Posterior cingulate gyrus (tissue), 11 donors: ENCODE measurements around the gene IL1RAP.

Source experiments
- DNase-seq, 10 donors: peaks; one replicate each; pipeline versions ENCODE4 v3.0.0 to v3.0.0-alpha.2; 2020 to 2021; ENCODE audit warnings: mixed read lengths in 3 of 10
- intact Hi-C: fragments of 100-400 bp; cut with DNase I; formaldehyde crosslinking; loops from one replicate; pipeline ENCODE4 v1.15.1; 2023

IL1RAP gene

DNA sequence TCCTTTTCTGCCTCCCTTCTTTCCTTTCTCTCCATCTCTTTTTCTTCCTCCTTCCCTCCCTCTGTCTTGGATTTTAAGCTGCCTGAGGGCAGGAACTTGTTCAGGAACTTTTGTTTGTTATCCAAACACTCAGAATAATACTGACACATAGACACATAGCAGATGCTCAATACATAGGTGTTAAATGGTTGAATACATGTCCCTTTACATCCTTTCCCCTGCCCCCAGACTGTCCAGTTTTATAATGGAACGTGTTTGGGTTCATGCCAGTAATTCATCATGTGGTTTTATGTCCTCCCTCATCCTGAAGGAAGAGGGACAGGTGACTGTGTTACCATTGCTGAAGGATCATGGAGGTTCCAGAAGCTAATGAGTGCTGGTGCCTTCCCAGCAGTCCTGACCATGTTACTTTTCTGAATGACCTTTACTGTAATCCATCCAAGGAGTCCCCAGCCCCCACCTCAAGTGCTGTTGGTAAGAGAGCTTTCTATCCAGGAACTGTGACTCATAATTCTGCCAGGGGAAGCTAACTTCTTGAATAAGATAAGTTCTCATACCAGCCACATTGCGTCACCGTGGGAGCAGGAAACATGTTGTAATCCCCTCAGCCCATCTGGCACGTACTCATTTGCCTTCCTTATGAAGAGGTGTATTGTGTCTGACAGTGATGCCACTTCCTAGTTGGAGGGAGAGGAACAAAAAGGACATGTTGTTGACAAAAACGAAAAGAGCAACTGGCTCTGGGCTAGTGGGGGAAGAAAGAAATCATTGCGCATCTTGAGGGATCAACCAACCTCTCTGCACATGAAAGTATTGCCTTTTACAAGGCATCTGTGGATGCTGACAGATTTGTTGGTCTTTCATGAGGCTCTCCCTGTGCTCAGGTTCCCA, 52.4 kb downstream of the IL1RAP start:
- intact Hi-C loops = no loop called here
- DNase-seq = peak in 8 of 10 donors; percentile 11 to 85 (median 46)

DNA sequence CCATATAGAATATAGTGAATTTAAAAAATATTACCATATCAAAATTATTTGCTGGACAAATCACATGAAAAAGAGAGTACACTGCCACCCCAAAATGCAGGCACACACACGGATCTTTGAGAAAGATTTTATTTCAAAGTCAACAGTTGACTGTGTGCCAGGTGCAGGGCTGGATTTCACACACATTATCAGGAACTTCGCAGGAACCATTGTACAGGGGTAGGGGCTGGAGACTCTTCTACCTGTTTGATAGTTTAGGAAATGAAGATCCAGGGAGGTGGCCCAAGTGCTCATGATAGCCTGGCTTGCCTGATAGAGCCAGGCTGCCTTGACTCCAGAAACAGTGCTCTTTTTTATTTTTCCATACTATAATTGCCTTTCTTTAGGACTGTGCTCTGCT, 54.2 kb downstream of the IL1RAP start:
- DNase-seq = no peak

DNA sequence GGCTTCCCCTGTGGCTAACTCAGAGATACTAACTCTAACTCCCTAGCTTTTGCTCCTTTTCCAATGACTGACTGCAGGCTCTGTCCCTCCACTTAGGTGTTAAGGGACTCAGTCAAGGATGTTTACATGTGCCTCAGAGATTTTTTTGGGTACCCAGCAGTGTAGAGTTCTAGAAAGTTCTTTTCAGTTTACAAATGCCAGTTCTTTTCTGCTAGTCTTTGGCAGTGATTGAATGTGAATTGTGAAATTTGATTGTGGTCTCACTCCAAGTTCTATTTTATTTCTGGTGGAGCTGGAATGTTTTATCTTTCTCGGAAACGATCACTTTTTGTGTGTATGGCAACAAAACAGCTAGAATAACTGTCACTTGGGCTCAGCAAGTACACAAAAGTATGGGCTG, 60.6 kb downstream of the IL1RAP start:
- intact Hi-C loops = no loop called here
- no peak for DNase-seq

More for the DNA sequence above, 54.2 kb downstream of the IL1RAP start:
- intact Hi-C loops = no loop called here

DNA sequence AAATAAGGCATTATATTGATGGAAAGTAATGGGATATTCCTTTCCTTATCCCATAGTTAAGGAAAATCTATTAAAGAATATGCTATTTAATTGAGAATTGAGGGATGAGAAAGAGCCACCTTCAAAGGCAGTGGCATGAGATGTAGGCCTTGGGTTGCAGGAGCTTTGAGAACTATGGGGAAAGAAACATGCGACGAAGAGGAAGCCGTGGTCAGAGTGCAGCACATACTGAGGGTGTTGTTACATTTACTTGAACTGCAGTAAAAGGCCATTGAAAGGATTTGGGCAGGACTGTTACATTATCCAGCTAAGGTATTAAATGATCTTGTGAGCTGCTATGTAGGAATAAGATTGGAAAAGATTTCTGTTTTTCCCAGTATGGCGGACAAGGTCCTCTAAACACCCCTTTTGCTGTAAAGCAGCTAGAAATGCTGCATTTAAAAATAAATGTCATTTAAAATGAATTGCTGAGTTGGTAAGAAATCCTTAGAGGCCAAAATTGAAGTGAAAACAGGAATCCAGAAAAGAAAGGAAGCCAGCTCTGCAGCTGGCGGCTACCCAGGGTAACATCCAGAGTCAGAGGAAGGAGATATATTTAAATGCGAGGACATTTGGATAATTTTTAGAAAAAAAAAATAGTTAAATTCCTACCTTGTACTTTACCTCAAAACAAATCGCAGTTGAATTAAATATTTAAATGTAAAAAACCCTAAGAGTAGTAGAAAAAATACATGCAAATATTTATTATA, 61.7 kb downstream of the IL1RAP start:
- no peak for DNase-seq
- intact Hi-C loops = no loop called here

DNA sequence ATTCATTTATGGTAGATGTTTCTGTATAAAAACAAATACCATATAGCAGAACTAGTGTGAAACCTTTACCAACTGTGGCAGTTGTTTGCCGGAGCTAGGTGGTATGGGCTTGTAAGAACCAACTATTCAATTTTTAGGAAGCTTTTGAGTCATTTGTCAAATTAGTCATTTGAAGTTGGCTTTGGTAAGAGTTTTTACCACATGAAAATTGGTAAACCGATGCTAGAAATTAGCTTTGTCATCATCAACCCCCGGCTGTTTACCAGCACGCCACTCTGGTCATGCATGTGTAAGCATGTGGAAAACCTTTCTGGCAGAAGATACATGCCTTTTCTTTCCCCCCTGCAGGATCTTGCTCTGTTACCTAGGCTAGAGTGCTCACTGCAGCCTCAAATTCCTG, 63.3 kb downstream of the IL1RAP start:
- intact Hi-C loops = no loop called here

DNA sequence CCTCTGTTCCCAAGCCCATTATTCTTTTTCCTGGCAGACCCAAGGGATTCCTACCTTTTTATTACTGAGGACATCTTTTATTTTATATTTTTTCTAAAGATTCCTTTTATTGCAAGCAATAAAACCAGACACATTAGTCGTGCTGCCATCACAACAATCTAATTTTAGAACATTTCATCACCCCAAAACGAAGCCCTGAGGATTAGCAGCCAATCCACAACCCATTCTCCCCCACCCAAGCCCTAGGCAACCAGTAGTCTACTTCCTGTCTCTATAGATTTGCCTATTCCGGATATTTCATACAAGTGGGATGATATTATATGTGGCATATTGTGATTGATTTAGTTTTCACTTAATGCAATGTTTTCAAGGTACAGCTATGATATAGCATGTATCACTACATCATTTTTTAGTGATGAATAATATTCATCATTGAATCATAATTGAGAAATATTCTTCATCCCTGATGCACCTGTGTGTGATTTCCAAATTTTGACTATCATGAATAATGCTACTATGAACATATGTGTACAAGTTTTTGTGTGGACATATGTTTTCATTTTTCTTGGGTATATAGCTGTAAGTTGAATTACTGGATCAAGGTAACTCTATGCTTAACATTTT, 65.7 kb downstream of the IL1RAP start:
- intact Hi-C loops = no loop called here
- no peak for DNase-seq

More for the DNA sequence above, 63.3 kb downstream of the IL1RAP start:
- DNase-seq = no peak

DNA sequence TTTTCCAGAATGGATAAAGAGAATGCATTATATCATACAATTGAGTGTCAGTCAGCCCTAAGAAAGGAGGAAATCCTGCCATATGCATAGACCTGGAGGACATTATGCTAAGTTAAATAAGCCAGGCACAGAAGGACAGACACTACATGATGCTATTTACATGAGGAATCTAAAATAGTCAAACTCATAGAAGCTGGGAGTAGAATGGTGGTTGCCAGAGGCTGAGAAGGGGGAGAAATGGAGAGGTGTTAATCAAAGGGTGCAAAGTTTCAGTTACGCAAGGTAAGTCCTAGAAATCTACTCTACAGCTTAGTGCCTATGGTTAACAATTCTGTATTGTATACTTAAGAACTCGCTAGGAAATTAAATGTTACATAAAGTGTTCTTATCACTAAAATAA, 66.5 kb downstream of the IL1RAP start:
- intact Hi-C loops = no loop called here
- no peak for DNase-seq

DNA sequence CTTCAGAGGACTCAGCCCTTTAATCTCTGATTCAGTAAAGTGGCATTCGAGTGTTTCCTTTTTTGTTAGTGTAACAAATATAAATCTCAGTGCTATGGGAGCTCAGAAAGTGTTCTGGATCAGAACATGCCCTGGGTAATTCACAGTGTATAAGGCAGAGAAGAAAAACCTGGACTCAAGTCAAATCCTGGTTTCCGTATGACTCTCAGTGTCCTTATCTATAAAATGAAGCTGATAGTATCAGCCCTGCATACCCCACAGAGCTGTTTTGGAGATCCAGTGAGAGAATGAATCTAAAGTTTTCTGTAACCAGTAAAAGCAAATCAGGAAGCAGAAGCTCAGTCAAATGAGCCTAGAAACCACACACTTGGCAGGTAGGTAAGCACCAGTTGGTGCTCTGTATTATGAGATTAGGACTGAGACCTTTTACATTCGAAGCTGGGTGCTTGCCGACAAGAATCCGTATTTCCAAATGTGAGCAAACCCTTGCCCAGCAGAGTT, 67.2 kb downstream of the IL1RAP start:
- DNase-seq = no peak

DNA sequence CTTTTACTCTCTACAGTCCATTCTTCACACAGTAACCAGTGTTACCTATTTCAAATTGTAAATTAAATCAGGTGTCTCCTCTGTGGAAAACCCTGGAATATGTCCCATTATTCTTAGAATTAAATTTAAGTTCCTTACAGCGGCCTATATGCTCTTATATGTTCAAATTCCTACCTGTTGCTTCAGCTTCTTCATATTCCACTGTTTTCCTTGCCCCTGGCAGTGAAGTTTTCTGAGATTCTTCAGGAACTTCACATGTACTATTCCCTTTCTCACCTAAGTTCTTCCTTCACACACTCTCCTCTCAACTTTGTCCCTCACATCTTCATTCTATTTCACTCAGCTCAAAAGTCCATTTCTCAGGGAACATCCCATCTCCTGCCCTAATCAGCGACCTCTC, 68.8 kb downstream of the IL1RAP start:
- DNase-seq = no peak
- intact Hi-C loops = no loop called here

More for the DNA sequence above, 67.2 kb downstream of the IL1RAP start:
- intact Hi-C loops = no loop called here

DNA sequence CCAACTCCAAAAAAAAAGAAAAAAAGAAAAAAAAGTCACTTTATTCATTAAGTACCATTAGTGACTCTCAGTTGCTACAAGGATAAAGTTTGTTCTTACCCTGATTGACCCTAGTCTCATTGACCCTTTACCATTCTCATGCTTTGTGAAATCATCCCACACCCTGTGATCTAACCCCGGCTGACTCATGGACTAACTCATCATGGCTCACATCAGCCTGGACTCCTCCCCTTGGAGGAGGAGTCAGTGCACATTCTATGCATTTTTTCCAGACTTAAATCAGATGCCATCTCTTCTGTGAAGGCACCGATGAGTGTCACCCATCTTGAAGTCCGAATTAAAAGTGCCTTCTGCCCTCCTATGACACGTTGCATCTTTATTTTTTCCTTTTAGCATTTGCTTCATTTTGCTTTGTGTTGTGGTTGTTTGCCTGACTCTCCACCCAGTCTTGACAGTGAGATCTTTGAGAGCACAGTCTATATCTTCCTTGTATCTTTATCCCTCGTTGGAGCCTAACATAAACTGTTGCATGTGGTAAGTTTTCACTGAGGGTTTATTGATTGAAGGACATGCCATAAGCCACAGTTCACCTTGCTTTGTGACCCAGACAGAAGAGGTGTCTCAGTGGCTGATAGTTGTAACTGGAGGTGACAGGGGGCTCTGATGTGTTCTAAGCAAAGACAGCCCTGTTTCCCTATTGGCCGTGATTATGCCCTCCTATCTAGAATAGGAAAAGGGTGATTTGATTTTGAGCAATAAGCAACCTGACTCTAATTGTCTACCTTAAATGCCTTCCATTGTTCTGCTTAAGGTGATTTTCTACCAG, 72.1 kb downstream of the IL1RAP start:
- intact Hi-C loops = no loop called here
- DNase-seq = no peak

DNA sequence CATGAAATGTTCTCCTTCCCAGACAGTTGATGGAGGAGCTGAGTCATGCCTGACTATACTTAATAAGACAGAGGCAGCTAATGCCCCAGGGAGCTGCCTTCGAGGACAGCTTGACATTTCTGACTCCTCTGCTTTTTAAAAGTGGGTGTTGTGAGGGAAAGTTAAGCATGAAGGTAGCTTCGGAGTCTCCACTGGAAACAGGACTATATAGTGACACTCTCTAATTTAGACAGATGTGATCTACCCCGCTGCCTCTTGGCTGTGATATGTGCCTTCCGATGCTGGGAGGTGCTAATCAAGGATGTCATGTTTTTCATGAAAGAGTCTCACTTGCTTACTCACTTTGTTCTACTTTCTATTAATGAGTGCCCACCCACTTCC, 72.7 kb downstream of the IL1RAP start:
- DNase-seq = no peak

DNA sequence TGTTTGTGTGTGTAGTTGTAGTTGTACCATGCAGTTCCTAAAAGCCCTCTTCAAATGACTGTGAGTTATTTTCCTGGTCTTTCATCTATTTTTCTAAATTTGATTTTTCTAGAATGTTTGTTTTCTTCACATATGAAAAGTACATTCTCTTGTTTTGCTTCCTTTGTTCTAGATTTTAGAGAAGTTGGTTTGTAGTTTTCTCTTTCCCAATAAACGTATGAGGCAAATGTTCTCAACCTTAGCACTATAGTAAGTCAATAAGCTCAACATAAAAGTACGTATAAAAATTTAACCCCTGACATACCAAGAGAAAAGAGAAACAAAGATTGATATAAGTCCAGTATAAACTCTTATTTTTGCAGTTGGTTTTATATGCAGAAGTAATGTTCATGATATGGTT, 74.7 kb downstream of the IL1RAP start:
- DNase-seq = no peak
- intact Hi-C loops = no loop called here

More for the DNA sequence above, 72.7 kb downstream of the IL1RAP start:
- intact Hi-C loops = no loop called here

DNA sequence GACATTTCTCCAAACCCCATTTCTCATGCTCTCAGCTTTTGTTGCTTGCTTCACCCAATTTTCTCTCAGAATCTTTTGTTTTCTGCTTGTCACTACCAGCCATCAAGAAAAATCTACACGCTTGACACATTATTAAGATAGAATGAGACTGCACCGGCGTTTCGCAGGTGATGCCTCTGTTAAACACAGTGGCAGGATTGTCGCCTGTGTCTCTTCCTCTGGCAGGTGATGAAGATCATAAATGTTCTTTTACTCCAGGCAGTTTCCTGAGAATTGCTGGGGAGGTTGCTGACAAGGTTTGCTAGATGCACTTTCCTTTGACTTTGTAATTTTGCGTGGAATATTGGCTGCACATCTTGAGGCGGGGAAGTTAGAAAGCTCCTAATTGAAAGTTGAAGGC, 75.4 kb downstream of the IL1RAP start:
- intact Hi-C loops = no loop called here
- no peak for DNase-seq

DNA sequence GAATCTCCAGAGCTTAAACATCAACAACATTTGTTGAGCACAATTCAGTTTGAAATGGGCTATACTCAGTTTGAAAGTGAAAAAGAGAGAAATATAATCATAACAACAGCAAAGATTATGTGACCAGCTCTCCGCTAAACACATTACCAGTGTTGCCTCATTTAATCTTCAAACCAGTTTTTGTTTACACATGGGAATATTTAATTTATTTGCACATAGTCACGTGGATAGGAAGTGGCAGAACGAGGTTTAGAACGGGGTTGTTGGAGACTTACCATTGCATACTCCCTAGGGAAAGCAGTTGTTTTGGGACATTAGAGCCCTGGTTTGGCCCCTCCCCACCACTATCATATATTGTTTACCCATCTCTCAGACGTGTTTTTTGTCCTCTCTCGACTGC, 77.2 kb downstream of the IL1RAP start:
- DNase-seq = no peak
- intact Hi-C loops = no loop called here

DNA sequence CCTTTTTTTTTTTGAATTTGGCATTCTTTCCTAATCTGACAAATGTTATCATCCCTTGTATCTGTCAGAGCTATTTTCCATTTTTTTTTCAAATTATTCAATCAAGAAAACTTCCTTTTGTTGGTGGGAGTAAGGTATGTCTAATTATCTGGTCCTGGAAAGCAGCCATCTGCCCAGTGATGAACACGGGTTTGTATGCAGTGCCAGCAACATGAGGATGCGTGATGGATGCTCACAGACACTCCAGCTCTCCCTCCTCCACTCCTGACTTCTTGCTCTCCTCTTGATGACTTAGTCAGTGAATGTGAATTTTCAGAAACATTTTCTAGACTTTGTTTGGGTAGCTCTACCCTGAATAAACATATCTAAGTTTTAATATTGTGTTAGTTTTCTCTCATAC, 79.2 kb downstream of the IL1RAP start:
- intact Hi-C loops = no loop called here
- no peak for DNase-seq

DNA sequence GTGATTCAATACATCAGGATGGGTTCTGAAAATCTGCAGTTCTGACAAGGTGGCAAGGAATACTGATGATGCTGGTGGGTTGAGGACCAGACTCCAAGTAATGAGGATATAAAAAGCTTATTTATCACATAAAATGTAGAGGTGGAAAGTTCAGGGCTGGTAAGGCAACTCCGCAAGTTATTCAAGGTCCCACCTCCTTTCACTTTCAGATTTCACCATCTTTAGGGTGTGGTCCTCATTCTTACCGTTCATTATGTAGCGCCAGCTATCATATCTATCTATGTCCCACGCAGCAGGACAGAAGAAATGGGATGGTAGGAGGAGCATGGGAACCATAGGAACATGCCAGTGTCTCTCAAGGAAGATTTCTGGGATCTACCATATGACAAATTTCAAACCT, 80.3 kb downstream of the IL1RAP start:
- DNase-seq = no peak
- intact Hi-C loops = no loop called here

DNA sequence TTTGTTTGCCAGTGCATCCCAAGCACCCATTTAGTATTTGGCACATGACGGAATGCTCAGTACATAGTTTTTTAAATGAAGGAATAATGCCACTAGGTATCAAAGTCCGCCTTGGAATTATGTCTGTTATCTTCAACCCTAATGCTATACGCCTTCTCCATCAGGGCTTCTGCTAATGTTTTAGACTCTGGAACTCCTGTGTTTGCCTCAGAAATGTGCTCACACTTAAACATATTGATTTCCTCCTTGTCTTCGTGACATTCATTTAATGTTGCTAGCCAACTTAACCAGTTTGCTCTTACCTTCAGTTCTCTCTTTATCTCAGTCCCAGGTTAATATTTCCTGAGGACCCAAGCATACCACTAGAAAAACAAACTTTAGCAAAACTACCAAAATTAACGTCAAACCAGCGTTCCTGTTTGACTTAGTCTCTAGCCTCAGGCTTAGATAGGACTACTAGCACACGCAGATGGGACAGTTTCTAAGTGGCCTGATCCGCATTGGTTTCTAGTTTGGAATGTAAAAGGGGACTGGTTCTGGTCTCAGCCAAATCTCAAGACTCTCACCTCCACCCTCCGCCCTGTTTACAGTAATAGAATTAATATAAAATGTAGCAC, 81.4 kb downstream of the IL1RAP start:
- intact Hi-C loops = no loop called here

DNA sequence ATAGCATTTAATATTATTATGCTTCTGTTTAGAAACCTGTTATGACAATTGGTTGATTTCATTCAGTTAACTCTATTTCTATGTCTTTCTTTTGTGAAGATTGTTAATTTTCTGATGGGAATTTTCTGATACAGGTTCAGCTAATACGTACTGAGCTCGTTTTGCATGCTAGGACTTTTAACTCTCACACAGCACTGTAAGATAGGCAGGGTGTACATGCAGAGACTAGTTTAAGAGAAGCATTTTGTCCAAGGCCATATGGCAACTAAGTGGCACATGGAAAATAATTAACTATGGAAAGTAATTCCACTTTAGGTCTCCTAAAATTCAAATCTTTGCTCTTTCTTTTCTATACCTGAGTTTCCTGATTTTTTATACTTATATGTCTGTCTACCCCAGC, 81.9 kb downstream of the IL1RAP start:
- no peak for DNase-seq
- intact Hi-C loops = no loop called here

More for the DNA sequence above, 81.4 kb downstream of the IL1RAP start:
- no peak for DNase-seq

DNA sequence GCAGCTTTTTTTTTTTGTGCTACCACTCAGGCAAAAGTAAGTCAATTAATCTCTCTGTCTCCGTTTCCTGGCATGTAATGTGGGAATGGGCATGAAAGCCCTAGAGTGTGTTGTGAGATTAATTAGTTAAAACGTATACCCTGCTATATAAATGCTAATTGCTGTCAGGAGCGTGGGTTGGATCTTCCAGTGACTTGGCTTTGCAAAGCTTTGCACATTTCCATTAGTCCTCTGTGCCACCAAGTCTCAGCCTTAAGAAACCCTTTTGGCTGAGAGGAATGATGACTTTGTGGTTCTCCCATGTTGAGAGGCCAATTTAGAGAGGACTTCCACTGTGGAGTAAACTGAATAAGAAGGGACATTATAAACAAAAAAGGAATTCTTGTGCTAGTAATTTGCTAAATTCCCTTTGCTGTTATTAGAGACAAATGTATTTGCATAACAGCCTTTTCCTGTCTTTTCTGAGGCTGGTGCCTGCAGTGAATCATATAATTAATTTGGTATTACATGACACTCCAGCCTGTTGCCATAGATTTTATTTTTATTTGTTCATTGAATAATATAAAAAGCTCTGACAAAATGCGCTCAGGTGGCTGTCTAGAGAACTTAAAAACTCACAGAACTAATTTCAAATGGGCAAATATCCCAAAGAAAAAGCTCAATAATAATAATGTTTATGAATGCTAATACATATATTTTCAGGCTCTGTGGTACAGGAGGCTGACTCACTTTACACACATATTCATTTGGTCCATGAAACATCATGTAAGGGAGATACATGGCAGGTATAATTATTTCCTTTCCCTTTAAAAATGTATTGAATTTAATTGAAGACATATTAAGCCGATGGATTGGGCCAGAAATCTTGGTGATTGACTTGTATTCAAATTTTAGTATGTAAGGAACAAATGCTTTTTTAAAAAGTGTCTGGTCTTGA, 82.7 kb downstream of the IL1RAP start:
- no peak for DNase-seq
- intact Hi-C loops = no loop called here
